Measurements from ENCODE around the gene PIGH. TPM values are rescaled to one million over a fixed set of nuclear protein-coding genes. Genes with fewer than 3 reads are reported as not detected.
"Not testable (repeated sequence)": the region's sequence is repeated elsewhere in the genome, so short reads cannot be mapped to it uniquely, and the experiment has no call there.

The PIGH gene
- total RNA-seq (2014; rRNA removed; shearing (Covaris generic)): 10.9 and 12.1 TPM in 2 replicates

- DNase-seq (ENCODE audit: low spot score): peak; percentile 76
Measured at GRCh38 chr14:67599698-67600561, at the start of gene PIGH. TSS of gene PIGH (minus strand) at chr14:67600268. CDS start at chr14:67600203, 65 bp downstream.

GRCh38 chr14:67646131-67646530, 46.1 kb upstream of the PIGH start:
- DNase-seq (ENCODE audit: low spot score): no peak

- no peak for DNase-seq (ENCODE audit: low spot score)
Measured at GRCh38 chr14:67645414-67645813, 45.3 kb upstream of the PIGH start.

GRCh38 chr14:67644428-67644827, 44.4 kb upstream of the PIGH start:
- no peak for DNase-seq (ENCODE audit: low spot score)

- DNase-seq (ENCODE audit: low spot score): no peak
Measured at GRCh38 chr14:67643713-67644112, 43.6 kb upstream of the PIGH start.

- no peak for DNase-seq (ENCODE audit: low spot score)
Measured at GRCh38 chr14:67641902-67642749, 42.1 kb upstream of the PIGH start.

- no peak for DNase-seq (ENCODE audit: low spot score)
Measured at GRCh38 chr14:67641480-67641879, 41.4 kb upstream of the PIGH start.

GRCh38 chr14:67638642-67639041, 38.6 kb upstream of the PIGH start:
- no peak for DNase-seq (ENCODE audit: low spot score)

- DNase-seq (ENCODE audit: low spot score): no peak
Measured at GRCh38 chr14:67636361-67636919, 36.4 kb upstream of the PIGH start.

- no peak for DNase-seq (ENCODE audit: low spot score)
Measured at GRCh38 chr14:67633451-67634147, 33.5 kb upstream of the PIGH start.

- no peak for DNase-seq (ENCODE audit: low spot score)
Measured at GRCh38 chr14:67630938-67631337, 30.9 kb upstream of the PIGH start.

GRCh38 chr14:67630186-67630585, 30.1 kb upstream of the PIGH start:
- no peak for DNase-seq (ENCODE audit: low spot score)

GRCh38 chr14:67627519-67627918, 27.5 kb upstream of the PIGH start:
- DNase-seq (ENCODE audit: low spot score): no peak

GRCh38 chr14:67626131-67626530, 26.1 kb upstream of the PIGH start:
- DNase-seq (ENCODE audit: low spot score): not testable (repeated sequence)

- DNase-seq (ENCODE audit: low spot score): no peak
Measured at GRCh38 chr14:67623114-67623513, 23.0 kb upstream of the PIGH start.

GRCh38 chr14:67622675-67623074, 22.6 kb upstream of the PIGH start:
- DNase-seq (ENCODE audit: low spot score): no peak

GRCh38 chr14:67620217-67620785, 20.2 kb upstream of the PIGH start:
- peak; percentile 9 for DNase-seq (ENCODE audit: low spot score)

GRCh38 chr14:67619446-67620216, 19.6 kb upstream of the PIGH start, which contains the start of gene ARG2:
TSS of gene ARG2 (plus strand) at chr14:67619920. CDS start at chr14:67619978, 58 bp downstream.
- DNase-seq (ENCODE audit: low spot score): peak; percentile 85

GRCh38 chr14:67618617-67619063, 18.6 kb upstream of the PIGH start:
- DNase-seq (ENCODE audit: low spot score): peak; percentile 73

- no peak for DNase-seq (ENCODE audit: low spot score)
Measured at GRCh38 chr14:67610491-67610890, 10.4 kb upstream of the PIGH start.

Data from HT-29 (cell line).